Breast epithelium (tissue), 3 donors: ENCODE measurements around the gene RASL11A.

Source experiments
- CTCF ChIP-seq, 3 donors: fragments of 450-650 bp; IDR thresholded peaks; one replicate each; pipeline ENCODE4 v1.5.1; 2016 to 2017; ENCODE audit warnings: antibody characterized with exemption in 3 of 3, mild to moderate bottlenecking in 3 of 3, moderate library complexity in 3 of 3
- POLR2A ChIP-seq: fragments of 450-650 bp; IDR thresholded peaks from one replicate; pipeline ENCODE4 v1.6.1; 2016; ENCODE audit warnings: antibody characterized with exemption, mild to moderate bottlenecking, moderate library complexity
- POLR2AphosphoS5 ChIP-seq, 3 donors: sonication (generic); formaldehyde crosslinking; IDR thresholded peaks; one replicate each; pipeline ENCODE4 v1.6.1; 2017; ENCODE audit warnings: antibody characterized with exemption in 3 of 3

GRCh38 chr13:27250833-27251165 lies 19.8 kb upstream of the RASL11A start:
- TF ChIP-seq CTCF (IDR thresholded peaks at IDR 0.05) = no peak
- TF ChIP-seq POLR2A = no peak
- TF ChIP-seq POLR2AphosphoS5 (IDR thresholded peaks at IDR 0.05) = no peak
